ENCODE measurements around the gene B3GNT7. TPM values are rescaled to one million over a fixed set of nuclear protein-coding genes. Genes with fewer than 3 reads are reported as not detected.

Gene B3GNT7
- total and polyA plus RNA-seq, 2 experiments from 2014 or later, result 44.2 to 89.4 TPM

DNA sequence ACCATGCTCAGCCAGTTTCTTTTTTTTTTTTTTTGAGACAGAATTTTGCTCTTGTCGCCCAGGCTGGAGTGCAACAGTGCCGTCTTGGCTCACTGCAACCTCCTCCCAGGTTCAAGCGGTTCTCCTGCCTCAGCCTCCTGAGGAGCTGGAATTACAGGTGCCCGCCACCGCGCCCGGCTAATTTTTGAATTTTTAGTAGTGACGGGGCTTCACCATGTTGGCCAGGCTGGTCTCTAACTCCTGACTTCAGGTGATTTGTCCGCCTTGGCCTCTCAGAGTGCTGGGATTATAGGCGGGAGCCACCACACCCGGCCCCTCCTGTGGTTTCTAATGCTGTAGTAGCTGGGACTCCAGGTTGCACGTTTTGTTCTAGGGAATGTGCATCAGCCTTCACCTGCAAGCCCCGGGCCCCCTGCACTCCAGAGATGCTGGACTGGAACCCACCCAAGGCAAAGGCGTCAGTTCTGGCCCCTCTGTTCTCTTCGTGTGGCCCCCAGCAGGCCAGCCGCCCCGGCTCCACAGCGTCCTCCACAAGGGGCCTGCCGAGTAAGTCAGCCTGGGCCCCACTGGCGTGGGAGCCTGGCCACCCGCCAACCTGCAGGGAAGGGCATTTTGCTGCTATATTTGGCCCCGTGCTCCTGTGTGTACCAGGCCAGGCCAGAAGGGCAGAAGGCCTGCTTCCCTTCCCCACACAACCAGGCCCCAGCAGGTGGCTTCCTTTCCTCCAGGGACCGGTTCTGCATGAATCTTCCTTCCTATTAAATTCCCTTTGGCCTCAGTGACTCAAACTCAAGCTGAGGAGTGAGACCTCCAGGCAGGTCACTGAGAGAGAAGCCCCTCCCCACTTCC lies 25.7 kb upstream of the B3GNT7 start (continued):
- TF ChIP-seq, protein P1, sequence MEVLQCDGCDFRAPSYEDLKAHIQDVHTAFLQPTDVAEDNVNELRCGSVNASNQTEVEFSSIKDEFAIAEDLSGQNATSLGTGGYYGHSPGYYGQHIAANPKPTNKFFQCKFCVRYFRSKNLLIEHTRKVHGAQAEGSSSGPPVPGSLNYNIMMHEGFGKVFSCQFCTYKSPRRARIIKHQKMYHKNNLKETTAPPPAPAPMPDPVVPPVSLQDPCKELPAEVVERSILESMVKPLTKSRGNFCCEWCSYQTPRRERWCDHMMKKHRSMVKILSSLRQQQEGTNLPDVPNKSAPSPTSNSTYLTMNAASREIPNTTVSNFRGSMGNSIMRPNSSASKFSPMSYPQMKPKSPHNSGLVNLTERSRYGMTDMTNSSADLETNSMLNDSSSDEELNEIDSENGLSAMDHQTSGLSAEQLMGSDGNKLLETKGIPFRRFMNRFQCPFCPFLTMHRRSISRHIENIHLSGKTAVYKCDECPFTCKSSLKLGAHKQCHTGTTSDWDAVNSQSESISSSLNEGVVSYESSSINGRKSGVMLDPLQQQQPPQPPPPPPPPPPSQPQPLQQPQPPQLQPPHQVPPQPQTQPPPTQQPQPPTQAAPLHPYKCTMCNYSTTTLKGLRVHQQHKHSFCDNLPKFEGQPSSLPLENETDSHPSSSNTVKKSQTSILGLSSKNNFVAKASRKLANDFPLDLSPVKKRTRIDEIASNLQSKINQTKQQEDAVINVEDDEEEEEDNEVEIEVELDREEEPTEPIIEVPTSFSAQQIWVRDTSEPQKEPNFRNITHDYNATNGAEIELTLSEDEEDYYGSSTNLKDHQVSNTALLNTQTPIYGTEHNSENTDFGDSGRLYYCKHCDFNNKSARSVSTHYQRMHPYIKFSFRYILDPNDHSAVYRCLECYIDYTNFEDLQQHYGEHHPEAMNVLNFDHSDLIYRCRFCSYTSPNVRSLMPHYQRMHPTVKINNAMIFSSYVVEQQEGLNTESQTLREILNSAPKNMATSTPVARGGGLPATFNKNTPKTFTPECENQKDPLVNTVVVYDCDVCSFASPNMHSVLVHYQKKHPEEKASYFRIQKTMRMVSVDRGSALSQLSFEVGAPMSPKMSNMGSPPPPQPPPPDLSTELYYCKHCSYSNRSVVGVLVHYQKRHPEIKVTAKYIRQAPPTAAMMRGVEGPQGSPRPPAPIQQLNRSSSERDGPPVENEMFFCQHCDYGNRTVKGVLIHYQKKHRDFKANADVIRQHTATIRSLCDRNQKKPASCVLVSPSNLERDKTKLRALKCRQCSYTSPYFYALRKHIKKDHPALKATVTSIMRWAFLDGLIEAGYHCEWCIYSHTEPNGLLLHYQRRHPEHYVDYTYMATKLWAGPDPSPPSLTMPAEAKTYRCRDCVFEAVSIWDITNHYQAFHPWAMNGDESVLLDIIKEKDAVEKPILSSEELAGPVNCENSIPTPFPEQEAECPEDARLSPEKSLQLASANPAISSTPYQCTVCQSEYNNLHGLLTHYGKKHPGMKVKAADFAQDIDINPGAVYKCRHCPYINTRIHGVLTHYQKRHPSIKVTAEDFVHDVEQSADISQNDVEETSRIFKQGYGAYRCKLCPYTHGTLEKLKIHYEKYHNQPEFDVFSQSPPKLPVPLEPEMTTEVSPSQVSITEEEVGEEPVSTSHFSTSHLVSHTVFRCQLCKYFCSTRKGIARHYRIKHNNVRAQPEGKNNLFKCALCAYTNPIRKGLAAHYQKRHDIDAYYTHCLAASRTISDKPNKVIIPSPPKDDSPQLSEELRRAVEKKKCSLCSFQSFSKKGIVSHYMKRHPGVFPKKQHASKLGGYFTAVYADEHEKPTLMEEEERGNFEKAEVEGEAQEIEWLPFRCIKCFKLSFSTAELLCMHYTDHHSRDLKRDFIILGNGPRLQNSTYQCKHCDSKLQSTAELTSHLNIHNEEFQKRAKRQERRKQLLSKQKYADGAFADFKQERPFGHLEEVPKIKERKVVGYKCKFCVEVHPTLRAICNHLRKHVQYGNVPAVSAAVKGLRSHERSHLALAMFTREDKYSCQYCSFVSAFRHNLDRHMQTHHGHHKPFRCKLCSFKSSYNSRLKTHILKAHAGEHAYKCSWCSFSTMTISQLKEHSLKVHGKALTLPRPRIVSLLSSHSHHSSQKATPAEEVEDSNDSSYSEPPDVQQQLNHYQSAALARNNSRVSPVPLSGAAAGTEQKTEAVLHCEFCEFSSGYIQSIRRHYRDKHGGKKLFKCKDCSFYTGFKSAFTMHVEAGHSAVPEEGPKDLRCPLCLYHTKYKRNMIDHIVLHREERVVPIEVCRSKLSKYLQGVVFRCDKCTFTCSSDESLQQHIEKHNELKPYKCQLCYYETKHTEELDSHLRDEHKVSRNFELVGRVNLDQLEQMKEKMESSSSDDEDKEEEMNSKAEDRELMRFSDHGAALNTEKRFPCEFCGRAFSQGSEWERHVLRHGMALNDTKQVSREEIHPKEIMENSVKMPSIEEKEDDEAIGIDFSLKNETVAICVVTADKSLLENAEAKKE (CRISPR knock-in tag; IDR thresholded peaks at IDR 0.05), result no peak; the same call in 1 of the 2 replicates
- TF ChIP-seq JUNB (IDR thresholded peaks at IDR 0.05; ENCODE audit: unreplicated experiment) (no peak), NANOG (IDR thresholded peaks at IDR 0.05; ENCODE audit: borderline replicate concordance) (no peak), EZH2 (IDR thresholded peaks at IDR 0.05; ENCODE audit: low read depth, unreplicated experiment) (no peak)
- TF ChIP-seq, protein P2, sequence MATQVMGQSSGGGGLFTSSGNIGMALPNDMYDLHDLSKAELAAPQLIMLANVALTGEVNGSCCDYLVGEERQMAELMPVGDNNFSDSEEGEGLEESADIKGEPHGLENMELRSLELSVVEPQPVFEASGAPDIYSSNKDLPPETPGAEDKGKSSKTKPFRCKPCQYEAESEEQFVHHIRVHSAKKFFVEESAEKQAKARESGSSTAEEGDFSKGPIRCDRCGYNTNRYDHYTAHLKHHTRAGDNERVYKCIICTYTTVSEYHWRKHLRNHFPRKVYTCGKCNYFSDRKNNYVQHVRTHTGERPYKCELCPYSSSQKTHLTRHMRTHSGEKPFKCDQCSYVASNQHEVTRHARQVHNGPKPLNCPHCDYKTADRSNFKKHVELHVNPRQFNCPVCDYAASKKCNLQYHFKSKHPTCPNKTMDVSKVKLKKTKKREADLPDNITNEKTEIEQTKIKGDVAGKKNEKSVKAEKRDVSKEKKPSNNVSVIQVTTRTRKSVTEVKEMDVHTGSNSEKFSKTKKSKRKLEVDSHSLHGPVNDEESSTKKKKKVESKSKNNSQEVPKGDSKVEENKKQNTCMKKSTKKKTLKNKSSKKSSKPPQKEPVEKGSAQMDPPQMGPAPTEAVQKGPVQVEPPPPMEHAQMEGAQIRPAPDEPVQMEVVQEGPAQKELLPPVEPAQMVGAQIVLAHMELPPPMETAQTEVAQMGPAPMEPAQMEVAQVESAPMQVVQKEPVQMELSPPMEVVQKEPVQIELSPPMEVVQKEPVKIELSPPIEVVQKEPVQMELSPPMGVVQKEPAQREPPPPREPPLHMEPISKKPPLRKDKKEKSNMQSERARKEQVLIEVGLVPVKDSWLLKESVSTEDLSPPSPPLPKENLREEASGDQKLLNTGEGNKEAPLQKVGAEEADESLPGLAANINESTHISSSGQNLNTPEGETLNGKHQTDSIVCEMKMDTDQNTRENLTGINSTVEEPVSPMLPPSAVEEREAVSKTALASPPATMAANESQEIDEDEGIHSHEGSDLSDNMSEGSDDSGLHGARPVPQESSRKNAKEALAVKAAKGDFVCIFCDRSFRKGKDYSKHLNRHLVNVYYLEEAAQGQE (IDR thresholded peaks at IDR 0.05; ENCODE audit: unreplicated experiment), result no peak
- TF ChIP-seq, protein P3, sequence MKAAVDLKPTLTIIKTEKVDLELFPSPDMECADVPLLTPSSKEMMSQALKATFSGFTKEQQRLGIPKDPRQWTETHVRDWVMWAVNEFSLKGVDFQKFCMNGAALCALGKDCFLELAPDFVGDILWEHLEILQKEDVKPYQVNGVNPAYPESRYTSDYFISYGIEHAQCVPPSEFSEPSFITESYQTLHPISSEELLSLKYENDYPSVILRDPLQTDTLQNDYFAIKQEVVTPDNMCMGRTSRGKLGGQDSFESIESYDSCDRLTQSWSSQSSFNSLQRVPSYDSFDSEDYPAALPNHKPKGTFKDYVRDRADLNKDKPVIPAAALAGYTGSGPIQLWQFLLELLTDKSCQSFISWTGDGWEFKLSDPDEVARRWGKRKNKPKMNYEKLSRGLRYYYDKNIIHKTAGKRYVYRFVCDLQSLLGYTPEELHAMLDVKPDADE (IDR thresholded peaks at IDR 0.05), result no peak
